Measurements from ENCODE around the gene CYP1A2. TPM values are rescaled to one million over a fixed set of nuclear protein-coding genes. Genes with fewer than 3 reads are reported as not detected.

Gene CYP1A2
- total and polyA plus RNA-seq, 2 of the 13 experiments (the other 11 are each of a cell fraction or from before 2014, with no cell fraction given), result 0.07 TPM; not detected in 1

DNA sequence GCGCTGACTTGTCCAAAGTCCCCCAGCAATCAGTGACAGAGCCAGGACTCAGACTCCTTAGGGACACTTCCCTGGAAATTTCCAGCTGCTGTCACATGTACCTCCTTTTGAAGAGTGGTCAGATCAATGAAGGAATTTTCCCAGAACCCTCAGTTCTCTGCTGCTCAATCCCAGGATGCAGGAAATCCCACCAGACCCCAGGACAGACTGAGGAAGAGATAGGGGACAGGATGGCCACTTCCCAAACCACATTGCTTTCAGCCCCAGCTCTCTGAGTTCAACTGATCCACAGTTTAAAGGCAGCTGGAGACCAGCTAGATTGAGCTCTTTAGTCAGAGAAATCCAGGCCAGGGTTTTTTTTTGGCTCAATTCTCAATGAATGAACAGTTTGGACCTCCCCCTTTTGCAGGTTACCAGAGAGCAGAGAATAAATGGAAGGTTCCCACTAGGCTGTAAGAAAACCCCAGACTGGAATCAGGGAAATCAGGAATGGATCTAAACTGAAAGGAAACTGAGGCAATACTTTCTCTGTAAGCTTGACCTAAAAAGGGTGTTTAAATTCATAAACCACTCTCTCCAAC, 24.8 kb upstream of the CYP1A2 start (continued):
- TF ChIP-seq, protein P1, sequence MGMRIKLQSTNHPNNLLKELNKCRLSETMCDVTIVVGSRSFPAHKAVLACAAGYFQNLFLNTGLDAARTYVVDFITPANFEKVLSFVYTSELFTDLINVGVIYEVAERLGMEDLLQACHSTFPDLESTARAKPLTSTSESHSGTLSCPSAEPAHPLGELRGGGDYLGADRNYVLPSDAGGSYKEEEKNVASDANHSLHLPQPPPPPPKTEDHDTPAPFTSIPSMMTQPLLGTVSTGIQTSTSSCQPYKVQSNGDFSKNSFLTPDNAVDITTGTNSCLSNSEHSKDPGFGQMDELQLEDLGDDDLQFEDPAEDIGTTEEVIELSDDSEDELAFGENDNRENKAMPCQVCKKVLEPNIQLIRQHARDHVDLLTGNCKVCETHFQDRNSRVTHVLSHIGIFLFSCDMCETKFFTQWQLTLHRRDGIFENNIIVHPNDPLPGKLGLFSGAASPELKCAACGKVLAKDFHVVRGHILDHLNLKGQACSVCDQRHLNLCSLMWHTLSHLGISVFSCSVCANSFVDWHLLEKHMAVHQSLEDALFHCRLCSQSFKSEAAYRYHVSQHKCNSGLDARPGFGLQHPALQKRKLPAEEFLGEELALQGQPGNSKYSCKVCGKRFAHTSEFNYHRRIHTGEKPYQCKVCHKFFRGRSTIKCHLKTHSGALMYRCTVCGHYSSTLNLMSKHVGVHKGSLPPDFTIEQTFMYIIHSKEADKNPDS (CRISPR knock-in tag; IDR thresholded peaks at IDR 0.05), result no peak
- no peak for TF ChIP-seq YEATS4 (CRISPR knock-in tag; IDR thresholded peaks at IDR 0.05; ENCODE audit: borderline replicate concordance)
- no peak for TF ChIP-seq BORCS8-MEF2B (CRISPR knock-in tag; IDR thresholded peaks at IDR 0.05)
- TF ChIP-seq, protein P2, sequence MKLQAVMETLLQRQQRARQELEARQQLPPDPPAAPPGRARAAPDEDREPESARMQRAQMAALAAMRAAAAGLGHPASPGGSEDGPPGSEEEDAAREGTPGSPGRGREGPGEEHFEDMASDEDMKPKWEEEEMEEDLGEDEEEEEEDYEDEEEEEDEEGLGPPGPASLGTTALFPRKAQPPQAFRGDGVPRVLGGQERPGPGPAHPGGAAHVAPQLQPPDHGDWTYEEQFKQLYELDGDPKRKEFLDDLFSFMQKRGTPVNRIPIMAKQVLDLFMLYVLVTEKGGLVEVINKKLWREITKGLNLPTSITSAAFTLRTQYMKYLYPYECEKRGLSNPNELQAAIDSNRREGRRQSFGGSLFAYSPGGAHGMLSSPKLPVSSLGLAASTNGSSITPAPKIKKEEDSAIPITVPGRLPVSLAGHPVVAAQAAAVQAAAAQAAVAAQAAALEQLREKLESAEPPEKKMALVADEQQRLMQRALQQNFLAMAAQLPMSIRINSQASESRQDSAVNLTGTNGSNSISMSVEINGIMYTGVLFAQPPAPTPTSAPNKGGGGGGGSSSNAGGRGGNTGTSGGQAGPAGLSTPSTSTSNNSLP (IDR thresholded peaks at IDR 0.05; ENCODE audit: low read depth, low read length), result peak; percentile 65
- TF ChIP-seq, protein P3, sequence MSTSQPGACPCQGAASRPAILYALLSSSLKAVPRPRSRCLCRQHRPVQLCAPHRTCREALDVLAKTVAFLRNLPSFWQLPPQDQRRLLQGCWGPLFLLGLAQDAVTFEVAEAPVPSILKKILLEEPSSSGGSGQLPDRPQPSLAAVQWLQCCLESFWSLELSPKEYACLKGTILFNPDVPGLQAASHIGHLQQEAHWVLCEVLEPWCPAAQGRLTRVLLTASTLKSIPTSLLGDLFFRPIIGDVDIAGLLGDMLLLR (CRISPR knock-in tag; IDR thresholded peaks at IDR 0.05), result no peak
- TF ChIP-seq ZNF607 (CRISPR knock-in tag; IDR thresholded peaks at IDR 0.05; ENCODE audit: borderline replicate concordance), result 0 out of 2 replicates have a peak, but pooled peaks have one; percentile 35
- TF ChIP-seq RBM22 (optimal IDR thresholded peaks at IDR 0.05; ENCODE audit: low read length), result no peak
- TF ChIP-seq, protein P4, sequence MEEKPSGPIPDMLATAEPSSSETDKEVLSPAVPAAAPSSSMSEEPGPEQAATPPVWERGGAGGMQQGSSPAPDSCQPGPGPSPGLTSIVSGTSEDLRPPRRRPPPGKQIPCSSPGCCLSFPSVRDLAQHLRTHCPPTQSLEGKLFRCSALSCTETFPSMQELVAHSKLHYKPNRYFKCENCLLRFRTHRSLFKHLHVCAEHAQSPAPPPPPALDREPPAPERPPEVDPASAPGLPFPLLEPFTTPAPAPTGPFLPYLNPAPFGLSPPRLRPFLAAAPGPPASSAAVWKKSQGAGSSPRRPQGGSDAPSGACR (CRISPR knock-in tag; IDR thresholded peaks at IDR 0.05), result no peak
- TF ChIP-seq ZNF644 (CRISPR knock-in tag; IDR thresholded peaks at IDR 0.05; ENCODE audit: low read depth), result no peak
- TF ChIP-seq ZNF337 (CRISPR knock-in tag; IDR thresholded peaks at IDR 0.05; ENCODE audit: borderline replicate concordance, low read depth), result no peak
- TF ChIP-seq, protein P5, sequence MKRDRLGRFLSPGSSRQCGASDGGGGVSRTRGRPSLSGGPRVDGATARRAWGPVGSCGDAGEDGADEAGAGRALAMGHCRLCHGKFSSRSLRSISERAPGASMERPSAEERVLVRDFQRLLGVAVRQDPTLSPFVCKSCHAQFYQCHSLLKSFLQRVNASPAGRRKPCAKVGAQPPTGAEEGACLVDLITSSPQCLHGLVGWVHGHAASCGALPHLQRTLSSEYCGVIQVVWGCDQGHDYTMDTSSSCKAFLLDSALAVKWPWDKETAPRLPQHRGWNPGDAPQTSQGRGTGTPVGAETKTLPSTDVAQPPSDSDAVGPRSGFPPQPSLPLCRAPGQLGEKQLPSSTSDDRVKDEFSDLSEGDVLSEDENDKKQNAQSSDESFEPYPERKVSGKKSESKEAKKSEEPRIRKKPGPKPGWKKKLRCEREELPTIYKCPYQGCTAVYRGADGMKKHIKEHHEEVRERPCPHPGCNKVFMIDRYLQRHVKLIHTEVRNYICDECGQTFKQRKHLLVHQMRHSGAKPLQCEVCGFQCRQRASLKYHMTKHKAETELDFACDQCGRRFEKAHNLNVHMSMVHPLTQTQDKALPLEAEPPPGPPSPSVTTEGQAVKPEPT (CRISPR knock-in tag; IDR thresholded peaks at IDR 0.05; ENCODE audit: low read depth), result no peak
- TF ChIP-seq ZNF274 (CRISPR knock-in tag; IDR thresholded peaks at IDR 0.05), result no peak
- TF ChIP-seq HOXA5 (CRISPR knock-in tag; IDR thresholded peaks at IDR 0.05), result peak; percentile 62; the same call in 1 of the 2 replicates
- TF ChIP-seq ZNF652 (CRISPR knock-in tag; IDR thresholded peaks at IDR 0.05; ENCODE audit: borderline replicate concordance, low read depth), result no peak
- TF ChIP-seq PRMT3 (CRISPR knock-in tag; IDR thresholded peaks at IDR 0.05; ENCODE audit: borderline replicate concordance, low read depth), result no peak
- no peak for TF ChIP-seq ZSCAN30 (CRISPR knock-in tag; IDR thresholded peaks at IDR 0.05)
- no peak for TF ChIP-seq ZNF616 (CRISPR knock-in tag; IDR thresholded peaks at IDR 0.05; ENCODE audit: low read depth)
- TF ChIP-seq, protein P6, sequence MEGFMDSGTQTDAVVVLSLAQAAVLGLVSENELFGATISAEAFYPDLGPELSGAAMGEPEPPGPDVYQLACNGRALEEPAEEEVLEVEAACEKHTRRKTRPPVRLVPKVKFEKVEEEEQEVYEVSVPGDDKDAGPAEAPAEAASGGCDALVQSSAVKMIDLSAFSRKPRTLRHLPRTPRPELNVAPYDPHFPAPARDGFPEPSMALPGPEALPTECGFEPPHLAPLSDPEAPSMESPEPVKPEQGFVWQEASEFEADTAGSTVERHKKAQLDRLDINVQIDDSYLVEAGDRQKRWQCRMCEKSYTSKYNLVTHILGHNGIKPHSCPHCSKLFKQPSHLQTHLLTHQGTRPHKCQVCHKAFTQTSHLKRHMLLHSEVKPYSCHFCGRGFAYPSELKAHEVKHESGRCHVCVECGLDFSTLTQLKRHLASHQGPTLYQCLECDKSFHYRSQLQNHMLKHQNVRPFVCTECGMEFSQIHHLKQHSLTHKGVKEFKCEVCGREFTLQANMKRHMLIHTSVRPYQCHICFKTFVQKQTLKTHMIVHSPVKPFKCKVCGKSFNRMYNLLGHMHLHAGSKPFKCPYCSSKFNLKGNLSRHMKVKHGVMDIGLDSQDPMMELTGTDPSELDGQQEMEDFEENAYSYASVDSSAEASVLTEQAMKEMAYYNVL (CRISPR knock-in tag; IDR thresholded peaks at IDR 0.05; ENCODE audit: borderline replicate concordance), result no peak
- TF ChIP-seq SYNCRIP (IDR thresholded peaks at IDR 0.05; ENCODE audit: insufficient read depth, low read depth, low read length), result no peak
- no peak for TF ChIP-seq ZNF878 (CRISPR knock-in tag; IDR thresholded peaks at IDR 0.05)
- 0 out of 2 replicates have a peak, but pooled peaks have one; percentile 26 for TF ChIP-seq ADNP (CRISPR knock-in tag; IDR thresholded peaks at IDR 0.05)
